IMR-90 (cell line): Measurements from ENCODE around the gene GMPR. TPM values are rescaled to one million over a fixed set of nuclear protein-coding genes. Genes with fewer than 3 reads are reported as not detected.

Source experiments
- ATAC-seq: fragments of 200-7000 bp; cut with Tn5 transposase; 2 replicates; pipeline ENCODE4 v1.9.1; 2020; ENCODE audit warnings: low read depth, mild to moderate bottlenecking, moderate library complexity
- BruUV-seq: library from RNA; stranded (reverse); fragments of 400-500 nt; replicated peaks from 2 replicates; lab custom pipeline; 2021; lab: Mats Ljungman, UMichigan
- CTCF ChIA-PET: fragments of 300-600 bp; formaldehyde crosslinking; extraction: SDS; loops from one replicate; lab custom pipeline; 2021; ENCODE audit warnings: antibody characterized with exemption; lab: Yijun Ruan, JAX
- POLR2A ChIA-PET: fragments of 300-600 bp; sonication (Branson Sonifier 250); formaldehyde crosslinking; loops from one replicate; lab custom pipeline; 2022; ENCODE audit warnings: antibody characterized with exemption; ENCODE audit not compliant: unreplicated experiment; lab: Charles Lee
- DNase-seq: peaks from one replicate; pipeline ENCODE4 v3.0.0; 2013
- H2AFZ ChIP-seq: replicated peaks from 2 replicates; pipeline ENCODE3; 2013; ENCODE audit warnings: low read length, mild to moderate bottlenecking; ENCODE audit not compliant: poor library complexity
- H2AK5ac ChIP-seq: 2 replicates; pipeline ENCODE4 v1.6.1; 2013; ENCODE audit warnings: low read depth, low read length, inconsistent platforms
- H2AK9ac ChIP-seq: replicated peaks from 2 replicates; pipeline ENCODE3; 2013; ENCODE audit warnings: mild to moderate bottlenecking, low read depth, low read length, moderate library complexity; ENCODE audit not compliant: poor library complexity
- H2BK120ac ChIP-seq: 2 replicates; pipeline ENCODE4 v1.6.1; 2013; ENCODE audit warnings: low read depth, low read length, inconsistent platforms
- H2BK15ac ChIP-seq: 3 replicates; pipeline ENCODE4 v1.6.1; 2013; ENCODE audit warnings: low read depth, low read length, inconsistent platforms
- H2BK20ac ChIP-seq: 2 replicates; pipeline ENCODE4 v1.6.1; 2013; ENCODE audit warnings: low read depth, mild to moderate bottlenecking, inconsistent platforms, low read length, moderate library complexity
- H2BK5ac ChIP-seq: 2 replicates; pipeline ENCODE4 v1.6.1; 2013; ENCODE audit warnings: mild to moderate bottlenecking, low read depth, low read length, inconsistent platforms; ENCODE audit not compliant: poor library complexity, severe bottlenecking
- H3K14ac ChIP-seq: replicated peaks from 2 replicates; pipeline ENCODE4 v1.6.1; 2013; ENCODE audit warnings: low read depth, low read length, inconsistent platforms
- H3K18ac ChIP-seq: 2 replicates; pipeline ENCODE4 v1.6.1; 2013; ENCODE audit warnings: low read depth, low read length, control low read depth
- H3K23ac ChIP-seq: 2 replicates; pipeline ENCODE4 v1.6.1; 2013; ENCODE audit warnings: low read depth, low read length, inconsistent platforms
- H3K27ac ChIP-seq: 2 replicates; pipeline ENCODE4 v1.5.1; 2013; ENCODE audit warnings: mild to moderate bottlenecking, control low read depth, low read length; ENCODE audit not compliant: insufficient read depth
- H3K27me3 ChIP-seq: 2 replicates; pipeline ENCODE4 v1.6.1; 2013; ENCODE audit warnings: low read length; ENCODE audit not compliant: control insufficient read depth, insufficient read depth
- H3K36me3 ChIP-seq: 2 replicates; pipeline ENCODE4 v1.6.1; 2013; ENCODE audit warnings: low read length, mixed read lengths; ENCODE audit not compliant: control insufficient read depth, insufficient read depth
- H3K4ac ChIP-seq: 2 replicates; pipeline ENCODE4 v1.6.1; 2013; ENCODE audit warnings: low read depth, low read length, inconsistent platforms
- H3K4me1 ChIP-seq: 2 replicates; pipeline ENCODE4 v1.6.1; 2013; ENCODE audit warnings: low read length, mixed read lengths; ENCODE audit not compliant: control insufficient read depth, insufficient read depth
- H3K4me2 ChIP-seq: 2 replicates; pipeline ENCODE4 v1.6.1; 2013; ENCODE audit warnings: low read depth, mild to moderate bottlenecking, control low read depth, low read length, moderate library complexity
- H3K4me3 ChIP-seq: 2 replicates; pipeline ENCODE4 v1.5.1; 2013; ENCODE audit warnings: low read depth, mild to moderate bottlenecking, control low read depth, low read length, moderate library complexity; ENCODE audit not compliant: insufficient read depth
- H3K56ac ChIP-seq: 2 replicates; pipeline ENCODE4 v1.6.1; 2013; ENCODE audit warnings: low read length, inconsistent platforms; ENCODE audit not compliant: insufficient read depth; ENCODE audit errors: extremely low read depth
- H3K79me1 ChIP-seq, 2 experiments: 2 replicates each; pipeline ENCODE4 v1.6.1; 2013; ENCODE audit warnings: low read length in 2 of 2, inconsistent platforms in 1 of 2, low read depth in 1 of 2
- H3K9ac ChIP-seq: 2 replicates; pipeline ENCODE4 v1.6.1; 2013; ENCODE audit warnings: low read depth, low read length, control low read depth
- H3K9me1 ChIP-seq: 2 replicates; pipeline ENCODE4 v1.6.1; 2013; ENCODE audit warnings: low read length, inconsistent platforms; ENCODE audit not compliant: insufficient read depth
- H3K9me3 ChIP-seq: 2 replicates; pipeline ENCODE4 v1.6.1; 2013; ENCODE audit warnings: low read length; ENCODE audit not compliant: control insufficient read depth, insufficient read depth
- H4K20me1 ChIP-seq: 2 replicates; pipeline ENCODE4 v1.6.1; 2013; ENCODE audit warnings: low read length, inconsistent platforms; ENCODE audit not compliant: insufficient read depth
- H4K5ac ChIP-seq: 2 replicates; pipeline ENCODE4 v1.6.1; 2013; ENCODE audit warnings: mild to moderate bottlenecking, low read depth, low read length, control low read depth
- H4K8ac ChIP-seq, 2 experiments: 2 replicates each; pipeline ENCODE4 v1.6.1; 2013; ENCODE audit warnings: low read depth in 2 of 2, low read length in 2 of 2, control low read depth in 1 of 2, inconsistent platforms in 1 of 2
- H4K91ac ChIP-seq: 2 replicates; pipeline ENCODE4 v1.6.1; 2013; ENCODE audit warnings: low read depth, low read length, inconsistent platforms; ENCODE audit not compliant: insufficient read depth
- BHLHE40 ChIP-seq: fragments of 150-350 bp; IDR thresholded peaks from 2 replicates; pipeline ENCODE4 v1.6.1; 2016; ENCODE audit warnings: mild to moderate bottlenecking, low read depth, low read length
- CEBPB ChIP-seq: IDR thresholded peaks from 2 replicates; pipeline ENCODE4 v1.6.1; 2012; ENCODE audit warnings: low read depth, low read length, improper control_type of control experiment
- CHD1 ChIP-seq: IDR thresholded peaks from 2 replicates; pipeline ENCODE4 v1.6.1; 2012; ENCODE audit warnings: low read depth, low read length, improper control_type of control experiment
- ELK1 ChIP-seq: fragments of 150-350 bp; IDR thresholded peaks from 2 replicates; pipeline ENCODE4 v1.6.1; 2016; ENCODE audit warnings: low read depth, mild to moderate bottlenecking, low read length, moderate library complexity, borderline replicate concordance
- FOS ChIP-seq: fragments of 150-350 bp; IDR thresholded peaks from 2 replicates; pipeline ENCODE4 v1.6.1; 2016; ENCODE audit warnings: low read depth, low read length
- MAFK ChIP-seq: IDR thresholded peaks from 2 replicates; pipeline ENCODE4 v1.6.1; 2012; ENCODE audit warnings: low read depth, low read length, improper control_type of control experiment
- MAZ ChIP-seq: IDR thresholded peaks from 2 replicates; pipeline ENCODE4 v1.6.1; 2012; ENCODE audit warnings: low read depth, mild to moderate bottlenecking, low read length, improper control_type of control experiment, moderate library complexity, borderline replicate concordance
- NFE2L2 ChIP-seq: fragments of 150-350 bp; IDR thresholded peaks from 2 replicates; pipeline ENCODE4 v1.6.1; 2016; ENCODE audit warnings: low read depth, mild to moderate bottlenecking, low read length
- POLR2A ChIP-seq: IDR thresholded peaks from 2 replicates; pipeline ENCODE4 v1.6.1; 2012; ENCODE audit warnings: mild to moderate bottlenecking, low read depth, low read length
- RAD21 ChIP-seq: IDR thresholded peaks from 2 replicates; pipeline ENCODE4 v1.6.1; 2012; ENCODE audit warnings: low read length, improper control_type of control experiment
- RCOR1 ChIP-seq: IDR thresholded peaks from 2 replicates; pipeline ENCODE4 v1.6.1; 2012; ENCODE audit warnings: mild to moderate bottlenecking, low read length, improper control_type of control experiment; ENCODE audit not compliant: insufficient replicate concordance
- RFX5 ChIP-seq: IDR thresholded peaks from 2 replicates; pipeline ENCODE4 v1.8.0; 2012; ENCODE audit warnings: low read depth, mild to moderate bottlenecking, low read length, moderate library complexity
- SMC3 ChIP-seq: fragments of 150-350 bp; IDR thresholded peaks from 2 replicates; pipeline ENCODE4 v1.6.1; 2016; ENCODE audit warnings: low read depth, mild to moderate bottlenecking, antibody characterized with exemption, low read length, moderate library complexity
- USF2 ChIP-seq: fragments of 150-350 bp; IDR thresholded peaks from 2 replicates; pipeline ENCODE4 v1.6.1; 2017; ENCODE audit warnings: mild to moderate bottlenecking, antibody characterized with exemption, low read length, low read depth
- WGBS, 2 experiments: methylation state at CpG; one replicate each; pipeline versions ENCODE4 v1.1.5 to v1.1.7; 2013; ENCODE audit warnings: missing lambda C conversion rate in 2 of 2; ENCODE audit not compliant: insufficient read length in 1 of 2; ENCODE audit errors: extremely low coverage in 2 of 2; 5-methylcytosine and 5-hydroxymethylcytosine counted together
- dilution Hi-C: fragments of 300-500 bp; cut with HindIII; formaldehyde crosslinking; loops from one replicate; pipeline ENCODE4 v1.14.3; 2018; ENCODE audit warnings: low sequenced_read_pairs; ENCODE audit not compliant: unreplicated experiment
- in situ Hi-C: fragments of 300-500 bp; cut with MboI; formaldehyde crosslinking; loops from 3 replicates; pipeline ENCODE4 v1.14.3; 2019; ENCODE audit warnings: low sequenced_read_pairs, inconsistent platforms, mixed read lengths
- intact Hi-C: fragments of 100-400 bp; cut with micrococcal nuclease; formaldehyde crosslinking; loops from 2 replicates; pipeline ENCODE4 v1.10.0; 2022
- polyA plus RNA-seq, 3 experiments: library from polyadenylated mRNA; depleted of rRNA; stranded (reverse); fragments of >200 nt; gene quantifications; 2 replicates each; pipeline ENCODE4 v1.2.3, GENCODE V29; 2012; ENCODE audit warnings: low replicate concordance in 1 of 3
- total RNA-seq: library from RNA; depleted of rRNA; stranded (reverse); fragments of >200 nt; gene quantifications from 2 replicates; pipeline ENCODE4 v1.2.3, GENCODE V29; 2012
- TF ChIP-seq, protein P1 (sequence below): conservative IDR thresholded peaks from 2 replicates; pipeline ENCODE4 v1.5.1; 2012; ENCODE audit warnings: mild to moderate bottlenecking, low read depth, low read length, improper control_type of control experiment

Gene GMPR
- total and polyA plus RNA-seq, 2 of the 4 experiments (the other 2 are of a cell fraction), result 6.3 to 8.6 TPM

GRCh38 chr6:16321826-16322225 lies 83.4 kb downstream of the GMPR start:
- ChIA-PET POLR2A (no interaction called here), CTCF (interaction anchor here (1.0 to 1.7 kb wide), 2 partner anchors 10 to 35 kb away, joined by 3 to 5 read pairs; no protein-coding TSS in a partner anchor)
- BruUV-seq, result no TSS peak
- Histone ChIP-seq H3K9ac (no peak overlapping the region), H3K14ac (no peak overlapping the region), H2BK15ac (no peak overlapping the region), H3K4me1 (peaks cover 22% of the 10 kb centered on the region), H3K27me3 (no peaks in the 10 kb centered on the region), H3K56ac (no peak overlapping the region), H4K5ac (no peak overlapping the region), H2AFZ (no peak overlapping the region), H2BK20ac (no peak overlapping the region), H3K23ac (no peak overlapping the region), H3K27ac (no peak overlapping the region), H3K79me1 (peaks cover 4 to 29% of the 10 kb centered on the region in 2 experiments; a peak in 2 of 4 replicates), H3K4me3 (no peak overlapping the region), H4K8ac (no peak overlapping the region), H4K91ac (no peak overlapping the region), H3K9me3 (no peaks in the 10 kb centered on the region), H2AK5ac (peak overlapping the region; percentile 32; the same call in 1 of the 2 replicates), H3K36me3 (peaks cover 8% of the 10 kb centered on the region), H2BK5ac (no peak overlapping the region), H3K4me2 (no peak overlapping the region), H3K4ac (no peak overlapping the region), H2BK120ac (no peak overlapping the region), H2AK9ac (no peak overlapping the region), H3K18ac (no peak overlapping the region), H4K20me1 (peaks cover 33% of the 10 kb centered on the region), H3K9me1 (peaks cover 25% of the 10 kb centered on the region)
- in situ Hi-C loops (no loop called here), dilution Hi-C loops (no loop called here), intact Hi-C loops (loop anchor here (5.0 kb wide), 1 partner anchor 1940 kb away; the partner anchor contains the start of gene DEK)
- 100% methylated on average over 1 of the region's 11 CpGs; no CpG with 5 or more reads in 1 of the 2 experiments for WGBS, 2 experiments
- DNase-seq (no peak), ATAC-seq (no peak)
- TF ChIP-seq, protein P1, sequence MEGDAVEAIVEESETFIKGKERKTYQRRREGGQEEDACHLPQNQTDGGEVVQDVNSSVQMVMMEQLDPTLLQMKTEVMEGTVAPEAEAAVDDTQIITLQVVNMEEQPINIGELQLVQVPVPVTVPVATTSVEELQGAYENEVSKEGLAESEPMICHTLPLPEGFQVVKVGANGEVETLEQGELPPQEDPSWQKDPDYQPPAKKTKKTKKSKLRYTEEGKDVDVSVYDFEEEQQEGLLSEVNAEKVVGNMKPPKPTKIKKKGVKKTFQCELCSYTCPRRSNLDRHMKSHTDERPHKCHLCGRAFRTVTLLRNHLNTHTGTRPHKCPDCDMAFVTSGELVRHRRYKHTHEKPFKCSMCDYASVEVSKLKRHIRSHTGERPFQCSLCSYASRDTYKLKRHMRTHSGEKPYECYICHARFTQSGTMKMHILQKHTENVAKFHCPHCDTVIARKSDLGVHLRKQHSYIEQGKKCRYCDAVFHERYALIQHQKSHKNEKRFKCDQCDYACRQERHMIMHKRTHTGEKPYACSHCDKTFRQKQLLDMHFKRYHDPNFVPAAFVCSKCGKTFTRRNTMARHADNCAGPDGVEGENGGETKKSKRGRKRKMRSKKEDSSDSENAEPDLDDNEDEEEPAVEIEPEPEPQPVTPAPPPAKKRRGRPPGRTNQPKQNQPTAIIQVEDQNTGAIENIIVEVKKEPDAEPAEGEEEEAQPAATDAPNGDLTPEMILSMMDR, result no peak
- TF ChIP-seq CEBPB (no peak), RAD21 (no peak), SMC3 (no peak), USF2 (no peak), MAFK (no peak), FOS (no peak), CHD1 (no peak), RFX5 (no peak), ELK1 (no peak), POLR2A (no peak), NFE2L2 (no peak), MAZ (no peak), RCOR1 (no peak), BHLHE40 (no peak)
